Lung (tissue), 12 donors: ENCODE measurements around the gene FBXO42. TPM values are rescaled to one million over a fixed set of nuclear protein-coding genes. Genes with fewer than 3 reads are reported as not detected.
"Not testable (repeated sequence)": the region's sequence is repeated elsewhere in the genome, so short reads cannot be mapped to it uniquely, and the experiment has no call there.

ENCODE experiments used
- ATAC-seq: fragments of 200-7000 bp; cut with Tn5 transposase; one replicate; pipeline ENCODE4 v1.9.1; 2020; ENCODE audit warnings: moderate number of reproducible peaks; ENCODE audit not compliant: insufficient read depth, low FRiP score
- DNase-seq, 3 donors: peaks; one replicate each; pipeline ENCODE4 v3.0.0-alpha.2; 2013 to 2017
- H3K27ac ChIP-seq, 2 donors: one replicate each; pipeline ENCODE4 v1.5.1; 2013; ENCODE audit warnings: mild to moderate bottlenecking in 2 of 2, moderate library complexity in 2 of 2, control low read depth in 1 of 2, inconsistent platforms in 1 of 2, low read depth in 1 of 2, low read length in 1 of 2
- H3K27me3 ChIP-seq, 3 donors: one replicate each; pipeline ENCODE4 v1.5.1; 2013; ENCODE audit warnings: low read length in 2 of 3; ENCODE audit not compliant: control insufficient read depth in 3 of 3, insufficient read depth in 3 of 3
- H3K36me3 ChIP-seq, 4 donors: one replicate each; pipeline ENCODE4 v1.5.1; 2013; ENCODE audit warnings: low read length in 4 of 4, mild to moderate bottlenecking in 1 of 4, moderate library complexity in 1 of 4; ENCODE audit not compliant: control insufficient read depth in 4 of 4, insufficient read depth in 4 of 4
- H3K4me1 ChIP-seq, 5 donors: one replicate each; pipeline ENCODE4 v1.5.1; 2013; ENCODE audit warnings: low read length in 5 of 5, mild to moderate bottlenecking in 2 of 5, moderate library complexity in 1 of 5; ENCODE audit not compliant: control insufficient read depth in 5 of 5, insufficient read depth in 5 of 5
- H3K4me3 ChIP-seq: one replicate; pipeline ENCODE4 v1.5.1; 2013; ENCODE audit warnings: mild to moderate bottlenecking, control low read depth, moderate library complexity
- H3K9ac ChIP-seq, 2 donors: one replicate each; pipeline ENCODE4 v1.5.1; 2013; ENCODE audit warnings: low read length in 2 of 2, control low read depth in 1 of 2; ENCODE audit not compliant: insufficient read depth in 1 of 2
- H3K9me3 ChIP-seq, 4 donors: one replicate each; pipeline ENCODE4 v1.5.1; 2013; ENCODE audit warnings: low read length in 3 of 4, mild to moderate bottlenecking in 1 of 4, moderate library complexity in 1 of 4; ENCODE audit not compliant: control insufficient read depth in 4 of 4, insufficient read depth in 3 of 4
- CTCF ChIP-seq: IDR thresholded peaks from 2 replicates; pipeline ENCODE4 v1.5.1; 2012; ENCODE audit warnings: mild to moderate bottlenecking; ENCODE audit errors: control extremely low read depth, extremely low read depth
- WGBS, 2 donors: extraction: QIAGEN DNeasy Blood & Tissue Kit; methylation state at CpG; one replicate each; pipeline ENCODE4 v1.1.7; 2013; 5-methylcytosine and 5-hydroxymethylcytosine counted together
- polyA plus RNA-seq, 2 donors: library from polyadenylated mRNA; stranded (reverse); fragments of 200-250 nt; gene quantifications; one replicate each; pipeline ENCODE4 v1.2.1, GENCODE V29; 2013
- total RNA-seq, 2 donors: library from RNA; depleted of rRNA in 1 of 2; stranded (reverse); fragments of >200 nt in 1 of 2; gene quantifications; one replicate each; pipeline ENCODE4 v1.2.1, GENCODE V29; 2014 to 2021
- donor health status: control.
- donor health status: control.
- donor health status: Bipolar disorder and iron deficiency.
- donor health status: healthy.
- donor health status: DM: yes; HTN: yes; CAD: no.

The FBXO42 gene
- total and polyA plus RNA-seq, 4 donors: 7.3 to 28.6 (median 14.8) TPM

DNA sequence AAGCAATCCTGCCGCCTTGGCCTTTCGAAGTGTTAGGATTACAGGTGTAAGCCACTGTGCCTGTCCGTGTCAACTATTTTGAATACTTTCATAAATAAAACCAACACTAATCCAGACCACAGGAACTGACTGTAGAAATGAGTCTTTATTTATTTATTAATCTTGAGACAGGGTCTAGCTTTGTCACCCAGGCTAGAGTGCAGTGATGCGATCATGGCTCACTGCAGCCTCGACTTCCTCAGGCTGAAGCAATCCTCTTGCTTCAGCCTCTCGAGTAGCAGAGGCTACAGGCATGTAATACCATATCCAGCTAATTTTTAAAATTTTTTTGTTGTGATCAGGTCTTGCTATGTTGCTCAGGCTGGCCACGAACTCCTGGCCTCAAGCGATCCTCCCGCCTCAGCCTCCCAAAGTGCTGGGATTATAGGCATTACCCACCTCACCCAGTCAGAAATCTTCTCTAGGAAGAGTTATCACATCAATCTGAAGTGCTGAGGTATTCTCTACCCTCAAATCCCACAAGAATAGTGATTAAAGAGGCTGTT lies 93.6 kb downstream of the FBXO42 start:
- H3K27ac ChIP-seq: no peak overlapping the region
- peaks cover 0 to 6% (median 0%) of the 10 kb centered on the region in 5 donors for H3K4me1 ChIP-seq
- ATAC-seq (no peak), DNase-seq (no peak)
- TF ChIP-seq CTCF: no peak
- H3K36me3 ChIP-seq: peaks cover 6 to 18% (median 14%) of the 10 kb centered on the region in 4 donors
- 87 to 95% methylated on average over 9 of the region's 9 CpGs for WGBS, 2 donors
- H3K27me3 ChIP-seq: no peaks in the 10 kb centered on the region
- no peak overlapping the region for H3K9ac ChIP-seq
- no peak overlapping the region for H3K4me3 ChIP-seq
- no peaks in the 10 kb centered on the region for H3K9me3 ChIP-seq

DNA sequence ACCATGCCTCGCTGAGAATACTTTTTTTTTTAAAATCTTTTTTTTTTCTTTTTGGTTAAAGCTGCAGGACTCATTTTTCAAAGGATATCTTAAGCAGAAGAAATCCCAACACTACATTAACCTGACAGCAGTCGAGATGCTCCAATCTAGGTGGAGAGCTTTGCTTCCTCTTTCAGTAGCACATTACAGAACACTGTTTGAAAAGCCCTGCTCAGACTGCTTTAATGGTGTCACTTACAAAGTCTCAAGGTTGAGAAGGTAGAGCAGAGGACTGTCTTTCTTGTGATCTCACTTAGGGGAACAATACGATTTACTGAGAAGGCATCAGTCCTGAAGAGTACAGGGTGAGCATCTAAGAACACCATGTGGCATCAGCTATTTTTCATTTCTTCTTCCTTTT lies 94.3 kb downstream of the FBXO42 start:
- Histone ChIP-seq H3K4me3 (no peak overlapping the region), H3K4me1 (peaks cover 0 to 6% (median 0%) of the 10 kb centered on the region in 5 donors), H3K36me3 (peaks cover 8 to 23% (median 14%) of the 10 kb centered on the region in 4 donors), H3K9me3 (no peaks in the 10 kb centered on the region), H3K27ac (no peak overlapping the region), H3K27me3 (no peaks in the 10 kb centered on the region), H3K9ac (no peak overlapping the region)
- ATAC-seq (no peak), DNase-seq (no peak)
- TF ChIP-seq CTCF: no peak
- WGBS, 2 donors: 92 to 93% methylated on average over 3 of the region's 3 CpGs

DNA sequence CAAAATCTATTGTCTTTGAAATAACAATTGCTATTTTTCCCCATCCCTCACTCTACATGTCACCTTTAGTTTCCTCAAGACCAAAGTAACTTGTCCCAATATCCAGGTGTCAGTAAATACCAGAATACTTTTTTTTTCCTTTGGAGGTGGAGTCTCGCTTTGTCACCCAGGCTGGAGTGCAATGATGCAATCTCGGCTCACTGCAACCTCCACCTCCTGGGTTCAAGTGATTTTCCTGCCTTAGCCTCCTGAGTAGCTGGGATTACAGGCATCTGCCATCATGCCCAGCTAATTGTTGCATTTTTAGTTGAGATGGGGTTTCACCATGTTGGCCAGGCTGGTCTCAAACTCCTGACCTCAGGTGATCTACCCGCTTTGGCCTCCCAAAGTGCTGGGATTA lies 94.7 kb downstream of the FBXO42 start:
- H3K4me1 ChIP-seq, ATAC-seq: not testable (repeated sequence)
- 85 to 90% methylated on average over 3 of the region's 3 CpGs for WGBS, 2 donors

DNA sequence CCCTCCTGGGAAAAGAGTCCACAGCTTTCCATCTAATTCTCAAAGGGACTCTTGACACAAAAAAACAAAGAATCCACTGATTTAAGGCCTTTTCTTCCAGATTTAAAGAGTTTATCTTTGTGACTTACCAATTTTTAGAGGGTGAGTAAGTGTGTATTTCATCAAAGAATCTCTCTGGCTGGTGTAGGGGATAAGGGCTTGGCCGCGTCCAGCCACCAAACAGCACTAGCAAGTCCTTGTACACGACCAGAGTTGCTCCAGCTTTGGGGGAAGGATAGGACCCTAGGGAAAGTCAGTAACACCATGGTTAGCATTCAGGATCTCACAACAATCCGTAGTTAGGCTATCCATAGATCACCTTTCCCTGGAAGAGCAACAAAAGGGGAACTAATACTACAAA lies 95.8 kb downstream of the FBXO42 start:
- H3K27me3 ChIP-seq: no peaks in the 10 kb centered on the region
- TF ChIP-seq CTCF: no peak
- no peak overlapping the region for H3K9ac ChIP-seq
- peaks cover 0 to 6% (median 0%) of the 10 kb centered on the region in 5 donors for H3K4me1 ChIP-seq
- no peak overlapping the region for H3K4me3 ChIP-seq
- DNase-seq: no peak
- 84 to 97% methylated on average over 4 of the region's 4 CpGs for WGBS, 2 donors
- H3K9me3 ChIP-seq: no peaks in the 10 kb centered on the region
- no peak overlapping the region for H3K27ac ChIP-seq
- peaks cover 15 to 29% (median 18%) of the 10 kb centered on the region in 4 donors for H3K36me3 ChIP-seq
- no peak for ATAC-seq

More for the DNA sequence above, 94.7 kb downstream of the FBXO42 start:
- H3K27ac ChIP-seq, H3K9ac ChIP-seq, H3K27me3 ChIP-seq, DNase-seq, H3K4me3 ChIP-seq, H3K9me3 ChIP-seq: not testable (repeated sequence)
- peaks cover 10 to 26% (median 14%) of the 10 kb centered on the region in 4 donors for H3K36me3 ChIP-seq
